GM18505 (cell line): ENCODE results near the gene TAS2R20.
"Not testable (repeated sequence)": the region's sequence is repeated elsewhere in the genome, so short reads cannot be mapped to it uniquely, and the experiment has no call there.

ENCODE experiments used
- ATAC-seq: cut with Tn5 transposase; IDR thresholded peaks from one replicate; pipeline ENCODE4 v1.9.1; 2021; ENCODE audit not compliant: unreplicated experiment
- POLR2A ChIP-seq: IDR thresholded peaks from 4 replicates; pipeline ENCODE4 v1.6.1; 2011; ENCODE audit warnings: borderline replicate concordance; ENCODE audit not compliant: insufficient read depth, insufficient read length; ENCODE audit errors: extremely low read depth

Gene TAS2R20, protein sequence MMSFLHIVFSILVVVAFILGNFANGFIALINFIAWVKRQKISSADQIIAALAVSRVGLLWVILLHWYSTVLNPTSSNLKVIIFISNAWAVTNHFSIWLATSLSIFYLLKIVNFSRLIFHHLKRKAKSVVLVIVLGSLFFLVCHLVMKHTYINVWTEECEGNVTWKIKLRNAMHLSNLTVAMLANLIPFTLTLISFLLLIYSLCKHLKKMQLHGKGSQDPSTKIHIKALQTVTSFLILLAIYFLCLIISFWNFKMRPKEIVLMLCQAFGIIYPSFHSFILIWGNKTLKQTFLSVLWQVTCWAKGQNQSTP

DNA sequence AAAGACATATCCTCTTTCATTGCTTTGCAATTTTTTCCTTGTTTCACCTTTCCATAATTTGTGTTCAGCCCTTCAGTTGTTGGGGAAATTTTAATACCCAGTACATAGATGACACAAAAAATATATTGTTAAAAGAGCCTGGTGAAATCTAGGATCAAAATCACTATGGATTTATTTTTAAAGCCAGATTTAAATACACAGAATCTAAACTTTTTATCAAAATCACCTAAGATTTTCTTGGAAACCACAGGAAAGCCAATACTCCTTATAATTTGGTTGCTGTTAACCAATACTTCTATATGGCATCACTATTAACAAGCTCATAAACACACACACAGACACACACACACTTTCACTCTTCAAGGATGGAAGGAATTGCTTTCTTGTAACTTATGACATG, at the start of gene TAS2R20:
Gene TAS2R20 (minus strand): TSS at position 101 of the 400 bp plus-strand sequence. CDS start 429 bp downstream, outside the sequence.
- ATAC-seq, result no peak
- no peak for TF ChIP-seq POLR2A

GRCh38 chr12:11041366-11041765, 43.3 kb upstream of the TAS2R20 start:
- not testable (repeated sequence) for ATAC-seq

- ATAC-seq, result no peak
- TF ChIP-seq POLR2A, result no peak
Measured at GRCh38 chr12:11040162-11040561, 42.1 kb upstream of the TAS2R20 start.

- TF ChIP-seq POLR2A, result no peak
- ATAC-seq, result no peak
Measured at GRCh38 chr12:11039171-11039570, 41.1 kb upstream of the TAS2R20 start.

DNA sequence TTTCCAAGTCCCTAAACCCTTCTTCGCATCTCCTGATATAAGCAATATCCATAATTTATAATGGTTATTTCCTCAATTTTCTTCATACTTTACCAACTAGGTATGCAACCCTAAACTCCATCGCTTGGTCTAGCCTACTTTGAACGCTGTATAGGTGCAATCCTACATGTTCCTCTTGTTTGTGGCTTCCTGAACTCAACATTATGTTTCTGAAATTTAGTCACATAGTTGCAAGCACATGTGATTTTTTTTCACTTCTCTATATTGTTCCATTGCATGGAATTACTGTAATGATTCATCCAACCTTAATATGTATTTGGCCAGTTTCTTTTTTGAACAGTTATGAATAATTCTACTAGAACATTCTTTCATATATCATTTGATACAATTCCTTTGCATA, 35.9 kb upstream of the TAS2R20 start:
- ATAC-seq, result peak; percentile 55

GRCh38 chr12:11031307-11031706, 33.2 kb upstream of the TAS2R20 start, which contains the start of gene TAS2R31:
Gene TAS2R31 (minus strand): TSS chr12:11031407. CDS start chr12:11031335, 72 bp downstream.
- ATAC-seq, result no peak
- no peak for TF ChIP-seq POLR2A

DNA sequence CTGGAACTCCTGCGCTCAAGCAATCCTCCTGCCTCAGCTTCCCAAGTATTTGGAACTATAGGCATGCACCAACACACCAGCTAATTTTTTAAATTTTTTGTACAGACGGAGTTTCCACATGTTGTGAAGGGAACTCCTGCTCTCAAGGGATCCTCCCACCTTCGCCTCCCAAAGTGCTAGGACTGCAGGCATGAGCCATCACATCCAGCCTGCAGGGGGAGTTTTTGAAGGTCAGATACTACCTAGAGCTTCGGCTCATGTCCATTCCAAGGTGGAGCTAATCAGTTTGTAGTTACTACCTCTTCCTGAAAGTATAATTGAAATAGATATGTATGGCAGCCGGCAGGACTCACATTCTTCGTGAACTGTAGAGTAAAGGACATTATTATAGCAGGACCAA, 28.0 kb upstream of the TAS2R20 start:
- no peak for TF ChIP-seq POLR2A
- ATAC-seq, result no peak

GRCh38 chr12:11023387-11023786, 25.3 kb upstream of the TAS2R20 start:
- no peak for ATAC-seq
- TF ChIP-seq POLR2A, result no peak

DNA sequence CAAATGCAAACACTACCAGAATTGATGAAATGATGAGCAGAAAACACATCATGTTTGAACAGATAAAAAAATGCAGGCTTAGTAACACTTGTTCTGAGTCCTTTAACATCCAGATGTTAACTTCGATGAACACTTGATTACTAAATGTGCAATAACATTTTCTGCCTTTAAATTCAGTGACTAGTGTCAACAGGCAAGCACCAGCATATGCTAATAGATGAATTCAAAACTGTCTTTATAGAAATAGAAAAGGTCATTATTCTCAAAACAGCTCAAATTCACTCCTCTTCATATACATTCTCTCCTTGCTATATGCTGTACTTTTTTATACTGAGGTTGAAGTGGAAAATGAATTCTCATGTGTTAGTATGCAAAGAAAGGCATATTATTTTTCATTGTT, 24.4 kb upstream of the TAS2R20 start, which contains the start of gene TAS2R19:
Gene TAS2R19 (minus strand): TSS at position 101 of the 400 bp plus-strand sequence. CDS start 49 bp downstream, at position 52.
- no peak for ATAC-seq
- no peak for TF ChIP-seq POLR2A

GRCh38 chr12:11016937-11017336, 18.8 kb upstream of the TAS2R20 start:
- no peak for ATAC-seq

DNA sequence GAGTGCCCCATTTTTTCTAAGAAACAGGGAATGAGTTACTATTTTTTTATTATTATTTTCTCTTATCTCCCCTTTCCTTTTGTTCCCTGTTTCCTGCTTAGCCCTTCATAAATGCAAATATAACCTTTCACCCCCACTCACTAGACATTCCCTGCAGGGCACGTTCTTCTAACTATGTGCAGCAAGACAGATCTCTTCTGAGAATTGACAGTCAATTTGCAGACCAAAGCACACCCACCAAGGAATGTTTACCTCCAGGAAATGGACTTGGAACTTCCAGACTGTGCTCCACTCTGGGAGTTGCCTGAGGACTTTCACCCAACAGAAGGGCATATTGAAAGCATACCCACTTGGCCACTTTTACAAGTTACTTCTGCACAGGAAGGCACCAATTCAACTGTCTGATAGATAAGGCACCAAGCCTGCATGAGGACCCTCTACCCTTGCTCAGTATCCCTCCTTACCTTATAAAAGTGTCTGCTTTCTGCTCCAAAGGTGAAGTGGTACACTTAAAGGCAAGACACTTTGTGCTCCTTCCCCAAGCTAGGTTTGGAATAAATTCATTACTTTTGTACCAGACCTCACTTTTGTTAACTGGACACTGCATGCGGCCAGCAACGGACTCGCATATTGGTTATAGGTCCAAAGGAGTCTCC, 17.8 kb upstream of the TAS2R20 start:
- TF ChIP-seq POLR2A, result no peak
- ATAC-seq, result no peak

More at GRCh38 chr12:11016937-11017336, 18.8 kb upstream of the TAS2R20 start:
- no peak for TF ChIP-seq POLR2A

GRCh38 chr12:11014234-11014633, 16.1 kb upstream of the TAS2R20 start:
- TF ChIP-seq POLR2A, result no peak
- ATAC-seq, result no peak

DNA sequence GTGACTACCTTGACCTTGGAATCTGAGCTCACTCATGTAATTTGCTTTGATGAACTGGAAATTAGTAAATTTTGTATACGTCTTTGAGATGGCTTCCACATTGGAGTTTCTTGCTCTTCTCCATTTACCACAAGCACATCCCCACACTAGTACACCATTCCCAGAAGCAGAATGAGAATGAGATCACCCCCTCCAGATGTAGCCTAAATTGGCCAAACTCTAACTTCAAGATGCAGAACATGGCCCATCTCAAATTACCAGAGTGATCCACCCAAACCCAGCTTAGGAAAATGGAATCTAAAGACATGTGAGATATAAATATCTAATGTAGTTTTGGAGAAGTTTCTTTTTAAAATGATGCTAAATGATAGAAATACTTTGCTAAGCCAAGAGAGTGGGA, 9.5 kb upstream of the TAS2R20 start:
- TF ChIP-seq POLR2A, result no peak
- ATAC-seq, result no peak

GRCh38 chr12:10994307-10994706, 3.8 kb downstream of the TAS2R20 start:
- ATAC-seq, result no peak
- no peak for TF ChIP-seq POLR2A
